Stimulated activated CD8-positive, alpha-beta memory T cell treated with anti-CD3 and anti-CD28 coated beads, Interleukin-4, amount 100 ng/mL, for 24 hours (primary cell): ENCODE data around the gene GANAB.
"Not testable (repeated sequence)": the region's sequence is repeated elsewhere in the genome, so short reads cannot be mapped to it uniquely, and the experiment has no call there.

ENCODE experiments used
- DNase-seq: peaks from one replicate; pipeline ENCODE4 v3.0.0-alpha.2; 2020; ENCODE audit warnings: low read depth

GANAB gene

GRCh38 chr11:62666259-62666926 is 20.0 kb upstream of the GANAB start:
- no peak for DNase-seq

- peak; percentile 58 for DNase-seq
Observed at GRCh38 chr11:62665599-62666258, 19.3 kb upstream of the GANAB start.

GRCh38 chr11:62665075-62665598 is 18.7 kb upstream of the GANAB start, which contains the start of the genes C11orf98 and CSKMT:
Gene C11orf98 (minus strand): TSS chr11:62665210. CDS start chr11:62665169, 41 bp downstream.
Gene CSKMT (plus strand): TSS chr11:62665312. CDS start chr11:62665880, 568 bp downstream.
- DNase-seq = peak; percentile 92

- no peak for DNase-seq
Observed at GRCh38 chr11:62664405-62665074, 18.1 kb upstream of the GANAB start.

GRCh38 chr11:62656796-62657429 is 10.5 kb upstream of the GANAB start:
- no peak for DNase-seq

- no peak for DNase-seq
Observed at GRCh38 chr11:62654297-62654696, 7.9 kb upstream of the GANAB start.

- DNase-seq = no peak
Observed at GRCh38 chr11:62652161-62653006, 6.0 kb upstream of the GANAB start.

- DNase-seq = not testable (repeated sequence)
Observed at GRCh38 chr11:62650283-62650682, 3.9 kb upstream of the GANAB start.

- no peak for DNase-seq
Observed at GRCh38 chr11:62649486-62649885, 3.1 kb upstream of the GANAB start.

GRCh38 chr11:62648967-62649364 is 2.6 kb upstream of the GANAB start:
- DNase-seq = no peak

GRCh38 chr11:62648185-62648966 is 2.0 kb upstream of the GANAB start:
- DNase-seq = no peak

- DNase-seq = no peak
Observed at GRCh38 chr11:62647609-62648005, 1.2 kb upstream of the GANAB start.

- DNase-seq = no peak
Observed at GRCh38 chr11:62646825-62647608, 604 bp upstream of the GANAB start.

- DNase-seq = no peak
Observed at GRCh38 chr11:62645671-62645945, 805 bp downstream of the GANAB start.

- no peak for DNase-seq
Observed at GRCh38 chr11:62644220-62644619, 2.2 kb downstream of the GANAB start.

GRCh38 chr11:62632492-62632891 is 13.9 kb downstream of the GANAB start:
- no peak for DNase-seq

GRCh38 chr11:62627713-62628112 is 18.7 kb downstream of the GANAB start:
- DNase-seq = no peak

- no peak for DNase-seq
Observed at GRCh38 chr11:62622476-62623089, 23.8 kb downstream of the GANAB start.
